Measurements from ENCODE around the gene PUSL1. TPM values are rescaled to one million over a fixed set of nuclear protein-coding genes. Genes with fewer than 3 reads are reported as not detected.

The PUSL1 gene
- total and polyA plus RNA-seq, 2 of the 13 experiments (the other 11 are each of a cell fraction or from before 2014, with no cell fraction given) = 8.3 to 22.2 TPM

GRCh38 chr1:1307923-1308755 lies at the start of gene PUSL1, which contains the start of gene ACAP3 (continued):
- TF ChIP-seq, protein P1, sequence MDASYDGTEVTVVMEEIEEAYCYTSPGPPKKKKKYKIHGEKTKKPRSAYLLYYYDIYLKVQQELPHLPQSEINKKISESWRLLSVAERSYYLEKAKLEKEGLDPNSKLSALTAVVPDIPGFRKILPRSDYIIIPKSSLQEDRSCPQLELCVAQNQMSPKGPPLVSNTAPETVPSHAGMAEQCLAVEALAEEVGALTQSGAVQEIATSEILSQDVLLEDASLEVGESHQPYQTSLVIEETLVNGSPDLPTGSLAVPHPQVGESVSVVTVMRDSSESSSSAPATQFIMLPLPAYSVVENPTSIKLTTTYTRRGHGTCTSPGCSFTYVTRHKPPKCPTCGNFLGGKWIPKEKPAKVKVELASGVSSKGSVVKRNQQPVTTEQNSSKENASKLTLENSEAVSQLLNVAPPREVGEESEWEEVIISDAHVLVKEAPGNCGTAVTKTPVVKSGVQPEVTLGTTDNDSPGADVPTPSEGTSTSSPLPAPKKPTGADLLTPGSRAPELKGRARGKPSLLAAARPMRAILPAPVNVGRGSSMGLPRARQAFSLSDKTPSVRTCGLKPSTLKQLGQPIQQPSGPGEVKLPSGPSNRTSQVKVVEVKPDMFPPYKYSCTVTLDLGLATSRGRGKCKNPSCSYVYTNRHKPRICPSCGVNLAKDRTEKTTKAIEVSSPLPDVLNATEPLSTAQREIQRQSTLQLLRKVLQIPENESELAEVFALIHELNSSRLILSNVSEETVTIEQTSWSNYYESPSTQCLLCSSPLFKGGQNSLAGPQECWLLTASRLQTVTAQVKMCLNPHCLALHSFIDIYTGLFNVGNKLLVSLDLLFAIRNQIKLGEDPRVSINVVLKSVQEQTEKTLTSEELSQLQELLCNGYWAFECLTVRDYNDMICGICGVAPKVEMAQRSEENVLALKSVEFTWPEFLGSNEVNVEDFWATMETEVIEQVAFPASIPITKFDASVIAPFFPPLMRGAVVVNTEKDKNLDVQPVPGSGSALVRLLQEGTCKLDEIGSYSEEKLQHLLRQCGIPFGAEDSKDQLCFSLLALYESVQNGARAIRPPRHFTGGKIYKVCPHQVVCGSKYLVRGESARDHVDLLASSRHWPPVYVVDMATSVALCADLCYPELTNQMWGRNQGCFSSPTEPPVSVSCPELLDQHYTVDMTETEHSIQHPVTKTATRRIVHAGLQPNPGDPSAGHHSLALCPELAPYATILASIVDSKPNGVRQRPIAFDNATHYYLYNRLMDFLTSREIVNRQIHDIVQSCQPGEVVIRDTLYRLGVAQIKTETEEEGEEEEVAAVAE (CRISPR knock-in tag; IDR thresholded peaks at IDR 0.05; ENCODE audit: borderline replicate concordance) = no peak
- no peak for TF ChIP-seq ZBTB40 (IDR thresholded peaks at IDR 0.05)
- 0 out of 2 replicates have a peak, but pooled peaks have one; percentile 45 for TF ChIP-seq ZBTB40 (CRISPR knock-in tag; IDR thresholded peaks at IDR 0.05)
- peak; percentile 64 for TF ChIP-seq ZNF788 (CRISPR knock-in tag; IDR thresholded peaks at IDR 0.05; ENCODE audit: borderline replicate concordance)
- no peak for TF ChIP-seq ZNF704 (CRISPR knock-in tag; IDR thresholded peaks at IDR 0.05; ENCODE audit: borderline replicate concordance)
- peak; percentile 51; the same call in 1 of the 2 replicates for TF ChIP-seq ZNF501 (CRISPR knock-in tag; IDR thresholded peaks at IDR 0.05)
- peak; percentile 19; the same call in 1 of the 2 replicates for TF ChIP-seq ERF (CRISPR knock-in tag; IDR thresholded peaks at IDR 0.05)
- TF ChIP-seq, protein P2, sequence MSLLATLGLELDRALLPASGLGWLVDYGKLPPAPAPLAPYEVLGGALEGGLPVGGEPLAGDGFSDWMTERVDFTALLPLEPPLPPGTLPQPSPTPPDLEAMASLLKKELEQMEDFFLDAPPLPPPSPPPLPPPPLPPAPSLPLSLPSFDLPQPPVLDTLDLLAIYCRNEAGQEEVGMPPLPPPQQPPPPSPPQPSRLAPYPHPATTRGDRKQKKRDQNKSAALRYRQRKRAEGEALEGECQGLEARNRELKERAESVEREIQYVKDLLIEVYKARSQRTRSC (CRISPR knock-in tag; IDR thresholded peaks at IDR 0.05; ENCODE audit: low read depth) = no peak
- TF ChIP-seq FIP1L1 (IDR thresholded peaks at IDR 0.05; ENCODE audit: borderline replicate concordance, insufficient read depth, low read depth, low read length) = no peak

Measured in HepG2 (cell line).